GM12874 (cell line): ENCODE data around the gene KAT2B.

Experiments
- CTCF ChIP-seq: IDR thresholded peaks from 2 replicates; pipeline ENCODE4 v1.5.1; 2011; ENCODE audit warnings: low read depth, mild to moderate bottlenecking, control low read depth, low read length, moderate library complexity; ENCODE audit not compliant: insufficient read depth

Gene KAT2B

GRCh38 chr3:20125289-20125688 lies 85.0 kb downstream of the KAT2B start:
- TF ChIP-seq CTCF: no peak

GRCh38 chr3:20125897-20126296 lies 85.7 kb downstream of the KAT2B start:
- TF ChIP-seq CTCF: no peak

- TF ChIP-seq CTCF: no peak
Observed at GRCh38 chr3:20128358-20128757, 88.1 kb downstream of the KAT2B start.

GRCh38 chr3:20130106-20130505 lies 89.9 kb downstream of the KAT2B start:
- no peak for TF ChIP-seq CTCF

- no peak for TF ChIP-seq CTCF
Observed at GRCh38 chr3:20136231-20136630, 96.0 kb downstream of the KAT2B start.

GRCh38 chr3:20137647-20138046 lies 97.4 kb downstream of the KAT2B start:
- TF ChIP-seq CTCF: no peak

GRCh38 chr3:20140881-20141280 lies 100.6 kb downstream of the KAT2B start:
- no peak for TF ChIP-seq CTCF

- TF ChIP-seq CTCF: no peak
Observed at GRCh38 chr3:20141316-20141715, 101.1 kb downstream of the KAT2B start.
